Measurements from ENCODE around the gene ZBTB20.
A peak's percentile ranks its signal among the peaks of the same experiment; 100 is the strongest.
"Not testable (repeated sequence)": the region's sequence is repeated elsewhere in the genome, so short reads cannot be mapped to it uniquely, and the experiment has no call there.

Gene ZBTB20

DNA sequence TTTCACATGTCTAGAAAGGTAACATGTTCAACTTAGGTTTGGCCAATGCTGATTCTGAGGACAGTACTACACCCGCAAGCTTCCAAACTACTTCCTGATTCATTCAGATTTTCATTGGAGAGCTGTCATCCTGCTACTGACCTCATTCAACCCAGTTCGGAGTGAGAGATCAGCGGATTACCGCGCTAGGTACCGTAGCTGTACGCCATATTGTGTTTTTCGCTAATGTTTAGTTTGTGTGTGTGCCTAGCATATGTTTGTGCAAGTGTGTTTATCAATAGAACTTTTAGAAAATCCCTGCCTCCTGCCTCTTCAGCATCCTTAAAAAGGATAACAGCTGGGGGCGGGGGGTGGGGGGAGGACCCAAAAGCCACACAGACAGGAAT, 1.1 kb downstream of the ZBTB20 start:
- DNase-seq: no peak

DNA sequence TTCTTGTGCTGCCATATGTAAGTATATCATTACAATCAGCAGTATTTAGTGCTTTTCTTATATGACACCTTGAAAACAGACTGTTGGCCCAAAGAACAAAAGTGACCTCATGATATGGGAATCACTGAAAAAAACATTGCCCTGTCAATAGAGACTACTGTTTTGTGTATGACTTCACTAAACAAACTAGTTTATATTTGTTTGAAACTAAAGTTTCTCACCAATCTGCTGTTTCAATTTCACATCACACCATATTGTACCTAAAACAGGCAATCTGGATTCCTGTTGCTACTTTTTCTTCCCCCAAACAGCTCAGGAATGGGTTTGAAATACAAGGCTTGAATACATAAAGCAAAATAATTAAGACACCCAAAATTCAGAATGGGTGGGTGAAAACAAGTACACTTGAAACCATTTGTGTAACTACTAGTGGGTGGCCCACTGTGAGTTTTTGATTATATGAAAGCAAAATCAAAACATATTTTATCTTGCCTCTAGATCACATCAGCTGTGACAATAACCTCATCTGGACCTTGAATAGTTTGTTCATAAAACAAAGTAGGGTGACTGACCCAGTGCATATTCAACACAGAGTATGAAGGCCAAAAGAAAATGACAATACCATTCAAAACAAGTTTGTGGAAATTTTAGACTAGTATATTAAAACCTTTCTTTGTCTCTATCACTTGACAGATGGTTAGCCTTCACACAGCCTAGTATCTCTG, 5.9 kb downstream of the ZBTB20 start:
- no peak for DNase-seq

GRCh38 chr3:115139072-115139471, 8.0 kb downstream of the ZBTB20 start:
- no peak for DNase-seq

- no peak for DNase-seq
Observed at GRCh38 chr3:115134648-115135347, 12.3 kb downstream of the ZBTB20 start.

- DNase-seq: no peak
Observed at GRCh38 chr3:115127208-115127607, 19.9 kb downstream of the ZBTB20 start.

DNA sequence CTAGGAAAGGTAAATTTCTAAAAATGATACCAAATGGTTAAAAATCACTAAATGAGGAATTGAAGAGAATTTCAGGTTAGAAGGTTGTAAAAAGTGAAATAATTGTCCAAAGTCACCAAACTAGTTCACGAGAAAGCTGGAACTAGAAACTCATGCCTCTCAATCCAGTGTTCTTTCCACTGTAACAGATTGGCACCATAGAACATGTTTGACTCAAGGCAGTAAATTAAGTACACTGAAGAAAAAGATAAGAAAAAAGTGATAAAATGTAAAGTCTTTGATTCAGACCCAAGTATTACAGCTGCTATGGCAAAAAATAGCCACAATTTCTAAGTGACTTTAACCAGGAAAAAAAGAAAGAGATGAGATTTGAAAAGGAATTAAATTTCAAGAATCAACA, 26.5 kb downstream of the ZBTB20 start:
- DNase-seq: no peak

DNA sequence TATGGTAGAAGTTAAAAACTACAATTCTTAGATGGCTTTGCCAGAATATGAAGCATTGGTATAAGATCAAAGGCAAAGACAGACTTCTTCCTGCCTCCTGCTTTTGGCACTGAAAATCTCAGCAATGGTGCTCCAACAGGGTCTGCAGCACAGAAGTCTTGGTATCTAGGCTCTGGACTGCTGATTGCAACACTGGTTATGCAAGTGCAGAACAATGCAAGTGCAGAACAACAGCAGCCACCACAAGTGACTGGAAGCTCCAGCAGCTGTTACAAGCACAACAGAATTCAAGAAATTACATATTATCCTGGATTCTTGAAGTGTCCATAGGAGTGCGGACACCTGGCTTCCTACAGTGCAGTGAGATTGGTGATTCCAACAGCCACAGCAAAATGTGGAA, 33.7 kb downstream of the ZBTB20 start:
- no peak for DNase-seq

GRCh38 chr3:115111632-115112031, 35.5 kb downstream of the ZBTB20 start:
- DNase-seq: no peak

DNA sequence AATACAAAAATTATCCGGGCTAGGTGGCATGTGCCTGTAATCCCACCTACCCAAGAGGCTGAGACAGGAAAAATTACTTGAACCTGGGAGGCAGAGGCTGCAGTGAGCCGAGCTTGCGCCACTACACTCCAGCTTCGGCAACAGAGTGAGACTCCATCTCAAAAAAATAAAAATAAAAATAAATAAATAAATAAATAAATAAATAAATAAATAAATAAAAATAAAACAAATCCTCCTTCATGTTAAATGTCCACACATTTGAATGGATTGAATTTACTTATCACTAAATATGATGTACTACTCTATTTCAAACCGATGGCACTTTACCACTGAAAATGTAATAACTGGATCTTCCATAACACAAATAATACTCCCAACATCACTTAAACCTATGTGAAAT, 36.3 kb downstream of the ZBTB20 start:
- DNase-seq: no peak

DNA sequence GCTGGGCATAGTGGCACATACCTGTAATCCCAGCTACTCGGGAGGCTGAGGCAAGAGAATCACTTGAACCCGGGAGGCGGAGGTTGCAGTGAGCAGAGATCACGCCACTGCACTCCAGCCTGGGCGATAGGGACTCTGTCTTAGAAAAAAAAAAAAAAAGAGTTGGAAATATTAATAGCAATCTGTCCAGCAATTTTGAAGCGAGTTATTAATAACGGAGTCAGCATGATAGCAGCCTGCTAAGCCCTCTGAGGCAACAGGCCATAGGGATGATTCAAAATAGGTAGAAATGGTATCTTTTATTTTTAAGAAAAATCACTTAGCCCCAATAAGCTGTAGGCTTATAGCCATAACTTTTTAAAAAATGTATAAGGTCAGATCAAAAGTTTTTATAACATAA, 37.0 kb downstream of the ZBTB20 start:
- DNase-seq: not testable (repeated sequence)

DNA sequence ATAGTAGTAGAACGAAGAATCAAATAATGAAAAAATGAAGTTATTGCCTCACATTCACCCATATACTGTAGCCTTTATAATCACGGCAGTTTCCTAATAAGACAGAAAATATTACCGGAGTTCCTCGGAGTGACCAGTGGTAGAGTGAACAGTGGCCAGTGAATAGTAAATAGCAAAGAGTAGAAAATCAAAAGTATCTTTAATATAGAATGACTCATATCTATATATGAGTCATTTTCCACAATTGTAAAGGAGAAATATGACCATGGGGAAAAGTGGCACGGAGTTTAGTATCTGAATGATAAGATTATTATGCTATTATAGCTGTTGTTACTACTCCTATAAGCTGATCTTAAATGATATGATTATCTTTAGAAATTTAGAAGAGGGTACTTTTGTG, 38.5 kb downstream of the ZBTB20 start:
- DNase-seq: no peak

DNA sequence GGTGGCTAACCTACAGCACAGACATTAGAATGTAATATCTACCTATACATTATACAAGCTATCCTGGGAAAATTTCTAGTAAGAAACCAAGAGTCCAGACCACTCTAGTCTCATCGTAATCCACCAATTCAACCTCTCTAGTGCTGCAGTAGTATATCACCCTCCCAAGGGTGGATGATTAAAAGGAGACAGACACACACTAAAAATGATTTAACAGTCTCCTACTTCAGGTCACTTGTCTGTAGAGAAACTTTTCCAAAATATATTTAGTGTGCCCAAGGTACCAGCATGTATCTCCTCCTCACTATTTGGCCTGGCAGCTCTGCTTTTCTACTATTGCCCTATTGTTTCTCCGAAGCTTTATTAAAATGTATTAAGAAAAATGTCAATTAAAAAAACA, 45.0 kb downstream of the ZBTB20 start:
- no peak for DNase-seq

- peak; percentile 55 for DNase-seq
Observed at GRCh38 chr3:115100806-115101205, 46.3 kb downstream of the ZBTB20 start.

DNA sequence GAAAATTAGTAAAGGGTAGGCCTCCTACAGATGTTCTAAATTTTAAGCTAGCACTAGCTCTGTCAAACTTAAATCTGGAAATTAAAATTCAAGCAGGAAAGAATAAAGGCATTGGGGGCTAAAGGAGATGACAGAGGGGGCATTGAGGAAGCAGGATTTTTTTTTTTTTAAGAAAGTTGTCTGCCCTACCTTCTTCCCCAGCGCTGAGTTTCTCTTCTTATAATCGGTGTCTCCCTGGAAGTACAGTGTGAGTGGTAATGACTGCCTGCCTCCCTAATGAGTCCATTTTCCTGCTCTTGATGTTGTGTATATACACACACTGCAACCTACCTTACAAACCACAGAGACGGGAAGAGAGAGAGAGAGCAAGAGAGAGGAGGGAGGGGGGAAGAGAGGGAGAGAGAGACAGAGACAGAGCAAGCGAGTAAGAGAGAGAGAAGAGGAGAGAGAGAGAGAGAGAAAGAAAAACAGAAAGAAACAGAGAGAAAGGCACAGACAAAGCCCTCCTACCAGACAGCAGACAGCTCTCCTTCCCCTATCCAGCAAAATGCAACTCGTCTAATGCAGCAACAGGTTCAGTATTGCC, 47.0 kb downstream of the ZBTB20 start:
- peak; percentile 77 for DNase-seq

DNA sequence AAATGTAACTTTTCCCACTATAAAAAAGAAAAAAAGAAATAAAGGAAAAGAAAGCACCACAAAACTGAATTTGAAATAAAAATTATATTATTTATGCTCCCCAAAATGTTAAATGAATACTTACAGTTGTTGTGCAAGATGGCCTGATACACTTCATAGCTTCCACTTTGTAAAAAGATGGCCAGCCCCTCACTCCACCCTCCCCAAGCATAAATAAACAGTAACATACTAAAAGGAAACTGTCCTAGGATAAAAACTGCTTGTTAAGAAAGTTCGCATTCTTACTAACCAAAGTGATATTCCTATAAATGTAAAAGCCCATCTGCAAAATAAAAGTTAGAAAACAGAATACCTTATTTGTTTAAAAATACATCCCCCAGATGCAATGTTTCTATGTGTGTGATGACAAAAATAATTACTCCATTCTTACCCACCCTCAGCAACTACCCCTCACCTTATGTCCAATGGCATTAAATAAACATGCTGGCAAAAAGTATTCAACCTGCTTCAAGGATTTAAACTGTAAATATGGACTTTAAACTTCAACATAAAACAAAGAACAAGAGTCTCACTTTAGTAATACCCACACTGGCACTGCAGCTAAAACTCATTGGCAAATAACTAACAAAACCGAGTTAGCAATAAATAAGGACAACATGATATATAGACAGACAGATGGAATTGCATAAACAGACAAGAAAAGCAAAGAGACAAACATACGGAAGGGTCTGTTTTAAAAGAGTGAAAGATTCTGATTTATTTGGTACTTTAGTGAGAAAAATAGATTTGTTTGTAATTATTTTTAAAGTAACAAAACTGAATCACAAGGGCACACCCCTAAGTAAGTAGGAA, 47.7 kb downstream of the ZBTB20 start:
- DNase-seq: no peak

- DNase-seq: no peak
Observed at GRCh38 chr3:115098354-115099073, 48.6 kb downstream of the ZBTB20 start.

DNA sequence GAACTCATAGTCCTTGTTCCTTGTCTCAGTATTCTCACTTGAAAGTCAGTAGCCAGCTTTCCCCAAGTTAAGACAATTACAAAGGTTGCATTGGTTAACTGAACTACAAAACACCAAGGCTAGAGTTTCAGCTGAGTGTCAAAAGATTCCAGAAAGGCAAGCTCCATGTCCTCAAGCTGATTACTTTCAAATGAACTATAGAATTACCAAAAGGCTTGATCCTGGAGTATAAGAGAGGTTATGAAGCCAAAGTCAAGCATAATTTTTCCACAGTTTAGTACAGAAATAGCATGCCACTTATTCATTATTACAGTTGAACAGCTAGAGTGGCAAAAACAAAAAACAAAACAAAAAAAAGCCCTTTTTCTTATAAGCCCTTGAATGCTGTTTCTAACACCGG, 51.9 kb downstream of the ZBTB20 start:
- DNase-seq: no peak

DNA sequence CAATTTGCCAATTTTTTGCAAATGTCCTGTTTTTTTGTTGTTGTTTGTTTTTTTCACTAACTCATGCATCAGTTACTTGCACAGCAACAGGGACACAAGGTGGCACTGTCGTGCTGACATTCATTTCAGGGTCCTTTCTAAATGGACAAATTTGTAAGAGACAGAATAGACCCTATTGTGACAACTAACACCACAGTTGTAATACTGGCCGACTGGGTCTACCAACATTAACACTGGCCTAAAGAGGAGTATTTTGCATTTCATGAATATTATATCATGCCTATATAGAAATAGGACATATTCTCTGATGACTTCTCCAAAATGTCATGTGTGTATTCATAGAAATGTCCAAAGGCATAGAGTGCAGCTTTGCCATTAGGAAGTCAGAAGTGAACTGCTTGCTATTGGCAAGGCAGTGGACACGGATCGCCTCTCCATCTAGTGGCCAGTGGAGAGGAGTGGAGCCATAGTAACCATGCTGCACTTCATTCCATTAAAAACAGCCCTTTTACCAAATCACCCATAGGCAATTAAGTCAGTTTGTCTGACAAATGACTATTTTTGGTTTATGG, 54.8 kb downstream of the ZBTB20 start:
- DNase-seq: peak; percentile 53

GRCh38 chr3:115090712-115091111, 56.4 kb downstream of the ZBTB20 start:
- DNase-seq: no peak

DNA sequence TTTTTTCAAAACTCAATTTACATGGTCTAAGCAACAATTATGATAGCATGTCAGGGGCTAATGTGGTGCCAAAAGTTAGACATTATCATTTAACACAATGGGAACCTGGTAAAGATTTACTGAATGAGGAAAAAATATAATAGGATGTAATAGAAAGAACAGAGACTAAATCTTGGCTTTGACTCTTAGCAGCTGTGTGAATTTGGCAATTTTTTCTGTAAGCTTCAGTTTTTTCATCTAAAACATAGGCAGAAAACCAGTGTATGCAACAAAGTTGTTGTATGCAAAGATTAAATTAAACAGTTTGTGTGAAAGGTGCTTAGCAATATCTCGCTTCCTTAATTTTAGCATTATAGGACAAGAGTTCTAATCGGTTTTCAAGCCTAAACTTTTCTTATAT, 57.6 kb downstream of the ZBTB20 start:
- no peak for DNase-seq

DNA sequence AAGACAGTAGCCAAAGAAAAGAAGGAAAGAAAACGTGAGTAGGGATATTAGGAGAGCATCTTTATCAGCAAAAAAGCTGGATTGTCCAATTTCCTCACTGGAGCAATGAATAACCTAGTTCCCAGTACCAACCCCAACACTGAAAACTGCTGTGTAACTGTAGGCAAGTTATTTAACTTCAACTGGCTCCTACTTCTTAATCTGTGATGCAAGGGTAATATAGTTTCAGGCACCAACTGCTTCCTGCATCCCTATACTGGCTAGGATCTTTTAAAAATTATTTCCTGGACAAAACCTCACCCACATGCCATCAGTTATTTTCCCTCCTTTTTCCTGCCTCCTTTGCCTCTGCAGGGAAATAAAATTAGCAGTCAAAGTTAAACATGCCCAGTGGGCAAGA, 59.6 kb downstream of the ZBTB20 start:
- no peak for DNase-seq

GRCh38 chr3:115086344-115086743, 60.7 kb downstream of the ZBTB20 start:
- DNase-seq: no peak

Data from NCI-H2081 treated with DMSO at 0.1 percent for 48 hours (cell line).